WI38 (cell line): ENCODE data around the gene DDX23.

Experiments used
- H3K4me3 ChIP-seq: 2 replicates; pipeline ENCODE4 v1.5.1; 2011; ENCODE audit warnings: low read depth, mild to moderate bottlenecking, control low read depth, low read length
- CTCF ChIP-seq: IDR thresholded peaks from 2 replicates; pipeline ENCODE4 v1.5.1; 2012; ENCODE audit warnings: low read depth, mild to moderate bottlenecking, control low read depth, low read length

DDX23 gene

GRCh38 chr12:48815126-48816110 lies 36.5 kb downstream of the DDX23 start:
- no peak for TF ChIP-seq CTCF
- peak overlapping the region; percentile 87 for H3K4me3 ChIP-seq

GRCh38 chr12:48814262-48815125 lies 37.5 kb downstream of the DDX23 start:
- peak overlapping the region; percentile 87 for H3K4me3 ChIP-seq
- peak; percentile 100 for TF ChIP-seq CTCF

- peak overlapping the region; percentile 87 for H3K4me3 ChIP-seq
- no peak for TF ChIP-seq CTCF
These were observed 38.3 kb downstream of the DDX23 start for GRCh38 chr12:48813465-48814261.

GRCh38 chr12:48812389-48812788 lies 39.6 kb downstream of the DDX23 start:
- TF ChIP-seq CTCF: no peak
- H3K4me3 ChIP-seq: no peak overlapping the region

- peak overlapping the region; percentile 34; the same call in 1 of the 2 replicates for H3K4me3 ChIP-seq
- TF ChIP-seq CTCF: no peak
These were observed 40.4 kb downstream of the DDX23 start for GRCh38 chr12:48811437-48812090.

- peak overlapping the region; percentile 8; the same call in 1 of the 2 replicates for H3K4me3 ChIP-seq
- TF ChIP-seq CTCF: no peak
These were observed 41.0 kb downstream of the DDX23 start for GRCh38 chr12:48810903-48811431.
